ENCODE measurements around the gene TMEM245.

TMEM245 gene

GRCh38 chr9:109026306-109026705 lies 93.4 kb downstream of the TMEM245 start:
- Histone ChIP-seq H3K9me3 (replicated peaks in 1 of 2; ENCODE audit: control insufficient read depth in 2 of 2, insufficient read depth in 1 of 2, low read depth in 1 of 2, low read length in 2 of 2) (no peaks in the 10 kb centered on the region), H3K4me2 (ENCODE audit: insufficient read depth, low read length, poor library complexity, severe bottlenecking) (no peak overlapping the region), H3K79me1 (ENCODE audit: low read depth, low read length) (no peaks in the 10 kb centered on the region), H3K14ac (ENCODE audit: low read length) (no peak overlapping the region), H3K18ac (ENCODE audit: low read length) (no peak overlapping the region), H2BK120ac (ENCODE audit: low read depth, low read length) (no peak overlapping the region), H3K27ac (replicated peaks; ENCODE audit: low read length) (peak overlapping the region; percentile 76), H4K91ac (ENCODE audit: low read depth, low read length, poor library complexity) (no peak overlapping the region), H3K4me3 (ENCODE audit: low read length in 2 of 2) (no peak overlapping the region), H3K23ac (ENCODE audit: low read depth, low read length, poor library complexity) (no peak overlapping the region), H3K4me1 (ENCODE audit: control insufficient read depth in 2 of 2, insufficient read depth in 1 of 2, low read depth in 1 of 2, low read length in 2 of 2) (peaks cover 0 to 15% of the 10 kb centered on the region in 2 donors), H2BK5ac (ENCODE audit: low read length) (no peak overlapping the region), H3K4ac (ENCODE audit: low read length) (no peak overlapping the region), H2AFZ (ENCODE audit: low read length) (no peak overlapping the region), H2BK12ac (ENCODE audit: low read length) (no peak overlapping the region), H3K36me3 (replicated peaks in 1 of 2; ENCODE audit: control insufficient read depth in 2 of 2, insufficient read depth in 2 of 2, low read length in 2 of 2) (peaks cover 0 to 61% of the 10 kb centered on the region in 2 donors), H3K27me3 (ENCODE audit: control insufficient read depth in 3 of 3, insufficient read depth in 3 of 3, low read depth in 1 of 3, low read length in 3 of 3) (no peaks in the 10 kb centered on the region), H2BK15ac (ENCODE audit: low read length) (no peak overlapping the region), H4K8ac (ENCODE audit: low read depth, low read length) (no peak overlapping the region), H2AK5ac (ENCODE audit: low read depth, low read length) (no peak overlapping the region), H3K9ac (ENCODE audit: low read depth, low read length, poor library complexity) (no peak overlapping the region)
- peak; percentile 20 for DNase-seq (ENCODE audit: low spot score)
- WGBS, 2 donors (ENCODE audit: extremely low coverage in 2 of 2, insufficient read length in 2 of 2, insufficient replicate concordance in 1 of 2): no CpG with 5 or more reads among the region's 7 CpGs

GRCh38 chr9:109022873-109023272 lies 96.9 kb downstream of the TMEM245 start:
- Histone ChIP-seq H3K4me1 (ENCODE audit: control insufficient read depth in 2 of 2, insufficient read depth in 1 of 2, low read depth in 1 of 2, low read length in 2 of 2) (peaks cover 0 to 13% of the 10 kb centered on the region in 2 donors), H4K8ac (ENCODE audit: low read depth, low read length) (no peak overlapping the region), H3K4me2 (ENCODE audit: insufficient read depth, low read length, poor library complexity, severe bottlenecking) (no peak overlapping the region), H3K14ac (ENCODE audit: low read length) (no peak overlapping the region), H2AK5ac (ENCODE audit: low read depth, low read length) (no peak overlapping the region), H3K9me3 (replicated peaks in 1 of 2; ENCODE audit: control insufficient read depth in 2 of 2, insufficient read depth in 1 of 2, low read depth in 1 of 2, low read length in 2 of 2) (no peaks in the 10 kb centered on the region), H3K9ac (ENCODE audit: low read depth, low read length, poor library complexity) (no peak overlapping the region), H2BK15ac (ENCODE audit: low read length) (no peak overlapping the region), H3K79me1 (ENCODE audit: low read depth, low read length) (no peaks in the 10 kb centered on the region), H3K23ac (ENCODE audit: low read depth, low read length, poor library complexity) (no peak overlapping the region), H2BK12ac (ENCODE audit: low read length) (no peak overlapping the region), H3K36me3 (replicated peaks in 1 of 2; ENCODE audit: control insufficient read depth in 2 of 2, insufficient read depth in 2 of 2, low read length in 2 of 2) (peaks cover 2 to 66% of the 10 kb centered on the region in 2 donors), H3K27me3 (ENCODE audit: control insufficient read depth in 3 of 3, insufficient read depth in 3 of 3, low read depth in 1 of 3, low read length in 3 of 3) (no peaks in the 10 kb centered on the region), H3K27ac (replicated peaks; ENCODE audit: low read length) (no peak overlapping the region), H4K91ac (ENCODE audit: low read depth, low read length, poor library complexity) (no peak overlapping the region), H2AFZ (ENCODE audit: low read length) (no peak overlapping the region), H3K18ac (ENCODE audit: low read length) (no peak overlapping the region), H3K4me3 (ENCODE audit: low read length in 2 of 2) (no peak overlapping the region), H3K4ac (ENCODE audit: low read length) (no peak overlapping the region), H2BK5ac (ENCODE audit: low read length) (no peak overlapping the region), H2BK120ac (ENCODE audit: low read depth, low read length) (no peak overlapping the region)
- DNase-seq (ENCODE audit: low spot score): no peak

- Histone ChIP-seq H2BK120ac (ENCODE audit: low read depth, low read length) (no peak overlapping the region), H3K9ac (ENCODE audit: low read depth, low read length, poor library complexity) (no peak overlapping the region), H3K4me3 (ENCODE audit: low read length in 2 of 2) (no peak overlapping the region), H3K18ac (ENCODE audit: low read length) (no peak overlapping the region), H3K4ac (ENCODE audit: low read length) (no peak overlapping the region), H2BK5ac (ENCODE audit: low read length) (no peak overlapping the region), H2AFZ (ENCODE audit: low read length) (no peak overlapping the region), H4K8ac (ENCODE audit: low read depth, low read length) (no peak overlapping the region), H3K36me3 (replicated peaks in 1 of 2; ENCODE audit: control insufficient read depth in 2 of 2, insufficient read depth in 2 of 2, low read length in 2 of 2) (peaks cover 4 to 60% of the 10 kb centered on the region in 2 donors), H3K14ac (ENCODE audit: low read length) (no peak overlapping the region), H3K27ac (replicated peaks; ENCODE audit: low read length) (no peak overlapping the region), H3K27me3 (ENCODE audit: control insufficient read depth in 3 of 3, insufficient read depth in 3 of 3, low read depth in 1 of 3, low read length in 3 of 3) (no peaks in the 10 kb centered on the region), H2BK12ac (ENCODE audit: low read length) (no peak overlapping the region), H3K79me1 (ENCODE audit: low read depth, low read length) (no peaks in the 10 kb centered on the region), H4K91ac (ENCODE audit: low read depth, low read length, poor library complexity) (no peak overlapping the region), H3K4me2 (ENCODE audit: insufficient read depth, low read length, poor library complexity, severe bottlenecking) (no peak overlapping the region), H3K23ac (ENCODE audit: low read depth, low read length, poor library complexity) (no peak overlapping the region), H3K4me1 (ENCODE audit: control insufficient read depth in 2 of 2, insufficient read depth in 1 of 2, low read depth in 1 of 2, low read length in 2 of 2) (peaks cover 2 to 6% of the 10 kb centered on the region in 2 donors), H2AK5ac (ENCODE audit: low read depth, low read length) (no peak overlapping the region), H2BK15ac (ENCODE audit: low read length) (no peak overlapping the region), H3K9me3 (replicated peaks in 1 of 2; ENCODE audit: control insufficient read depth in 2 of 2, insufficient read depth in 1 of 2, low read depth in 1 of 2, low read length in 2 of 2) (no peaks in the 10 kb centered on the region)
- no CpG with 5 or more reads among the region's 6 CpGs for WGBS, 2 donors (ENCODE audit: extremely low coverage in 2 of 2, insufficient read length in 2 of 2, insufficient replicate concordance in 1 of 2)
- no peak for DNase-seq (ENCODE audit: low spot score)
These were observed 98.9 kb downstream of the TMEM245 start for GRCh38 chr9:109020581-109021511.

- no peak for DNase-seq (ENCODE audit: low spot score)
- Histone ChIP-seq H3K4me3 (ENCODE audit: low read length in 2 of 2) (no peak overlapping the region), H3K9me3 (replicated peaks in 1 of 2; ENCODE audit: control insufficient read depth in 2 of 2, insufficient read depth in 1 of 2, low read depth in 1 of 2, low read length in 2 of 2) (no peaks in the 10 kb centered on the region), H3K79me1 (ENCODE audit: low read depth, low read length) (no peaks in the 10 kb centered on the region), H3K27me3 (ENCODE audit: control insufficient read depth in 3 of 3, insufficient read depth in 3 of 3, low read depth in 1 of 3, low read length in 3 of 3) (no peaks in the 10 kb centered on the region), H2BK120ac (ENCODE audit: low read depth, low read length) (no peak overlapping the region), H2AK5ac (ENCODE audit: low read depth, low read length) (no peak overlapping the region), H3K4ac (ENCODE audit: low read length) (no peak overlapping the region), H4K8ac (ENCODE audit: low read depth, low read length) (no peak overlapping the region), H3K4me2 (ENCODE audit: insufficient read depth, low read length, poor library complexity, severe bottlenecking) (no peak overlapping the region), H3K23ac (ENCODE audit: low read depth, low read length, poor library complexity) (no peak overlapping the region), H2AFZ (ENCODE audit: low read length) (no peak overlapping the region), H3K14ac (ENCODE audit: low read length) (no peak overlapping the region), H4K91ac (ENCODE audit: low read depth, low read length, poor library complexity) (no peak overlapping the region), H3K9ac (ENCODE audit: low read depth, low read length, poor library complexity) (no peak overlapping the region), H3K36me3 (replicated peaks in 1 of 2; ENCODE audit: control insufficient read depth in 2 of 2, insufficient read depth in 2 of 2, low read length in 2 of 2) (peaks cover 4 to 54% of the 10 kb centered on the region in 2 donors), H3K27ac (replicated peaks; ENCODE audit: low read length) (no peak overlapping the region), H2BK5ac (ENCODE audit: low read length) (no peak overlapping the region), H3K18ac (ENCODE audit: low read length) (no peak overlapping the region), H3K4me1 (ENCODE audit: control insufficient read depth in 2 of 2, insufficient read depth in 1 of 2, low read depth in 1 of 2, low read length in 2 of 2) (peaks cover 0 to 6% of the 10 kb centered on the region in 2 donors), H2BK15ac (ENCODE audit: low read length) (no peak overlapping the region), H2BK12ac (ENCODE audit: low read length) (no peak overlapping the region)
- WGBS, 2 donors (ENCODE audit: extremely low coverage in 2 of 2, insufficient read length in 2 of 2, insufficient replicate concordance in 1 of 2): no CpG with 5 or more reads among the region's 3 CpGs
These were observed 99.6 kb downstream of the TMEM245 start for GRCh38 chr9:109020113-109020512.

Measured in neuronal stem cell (in vitro differentiated cells).